ENCODE data around the gene UTY.

Gene UTY

GRCh38 chrY:13479828-13480227, at the start of gene UTY:
TSS of gene UTY (minus strand) at chrY:13480033. CDS start at chrY:13479665, 368 bp downstream.
- DNase-seq (ENCODE audit: low read depth, low spot score): no peak

GRCh38 chrY:13520474-13520873, 40.6 kb upstream of the UTY start:
- DNase-seq (ENCODE audit: low read depth, low spot score): no peak

GRCh38 chrY:13501215-13501614, 21.4 kb upstream of the UTY start:
- no peak for DNase-seq (ENCODE audit: low read depth, low spot score)

GRCh38 chrY:13493737-13494136, 13.9 kb upstream of the UTY start:
- DNase-seq (ENCODE audit: low read depth, low spot score): no peak

- no peak for DNase-seq (ENCODE audit: low read depth, low spot score)
Observed at GRCh38 chrY:13492408-13492807, 12.6 kb upstream of the UTY start.

- DNase-seq (ENCODE audit: low read depth, low spot score): no peak
Observed at GRCh38 chrY:13488738-13489137, 8.9 kb upstream of the UTY start.

- no peak for DNase-seq (ENCODE audit: low read depth, low spot score)
Observed at GRCh38 chrY:13479121-13479711, 617 bp downstream of the UTY start.

GRCh38 chrY:13478126-13478785, 1.6 kb downstream of the UTY start:
- DNase-seq (ENCODE audit: low read depth, low spot score): no peak

GRCh38 chrY:13474997-13475396, 4.8 kb downstream of the UTY start:
- DNase-seq (ENCODE audit: low read depth, low spot score): no peak

GRCh38 chrY:13451572-13451971, 28.3 kb downstream of the UTY start:
- no peak for DNase-seq (ENCODE audit: low read depth, low spot score)

GRCh38 chrY:13450596-13451130, 29.2 kb downstream of the UTY start:
- DNase-seq (ENCODE audit: low read depth, low spot score): no peak

- no peak for DNase-seq (ENCODE audit: low read depth, low spot score)
Observed at GRCh38 chrY:13445566-13445965, 34.3 kb downstream of the UTY start.

GRCh38 chrY:13443146-13443545, 36.7 kb downstream of the UTY start:
- no peak for DNase-seq (ENCODE audit: low read depth, low spot score)

- DNase-seq (ENCODE audit: low read depth, low spot score): no peak
Observed at GRCh38 chrY:13440811-13441210, 39.0 kb downstream of the UTY start.

- DNase-seq (ENCODE audit: low read depth, low spot score): no peak
Observed at GRCh38 chrY:13435968-13436937, 43.6 kb downstream of the UTY start.

- no peak for DNase-seq (ENCODE audit: low read depth, low spot score)
Observed at GRCh38 chrY:13435206-13435967, 44.4 kb downstream of the UTY start.

GRCh38 chrY:13432293-13433025, 47.4 kb downstream of the UTY start:
- DNase-seq (ENCODE audit: low read depth, low spot score): no peak

GRCh38 chrY:13429551-13429950, 50.3 kb downstream of the UTY start:
- no peak for DNase-seq (ENCODE audit: low read depth, low spot score)

- no peak for DNase-seq (ENCODE audit: low read depth, low spot score)
Observed at GRCh38 chrY:13423281-13423732, 56.5 kb downstream of the UTY start.

- no peak for DNase-seq (ENCODE audit: low read depth, low spot score)
Observed at GRCh38 chrY:13416869-13417661, 62.8 kb downstream of the UTY start.

Data from astrocyte of the hippocampus (primary cell).